ENCODE data around the gene CMIP.

- TF ChIP-seq ZNF274 (IDR thresholded peaks at IDR 0.05; ENCODE audit: low read depth, low read length) (no peak), YY1 (IDR thresholded peaks at IDR 0.05; ENCODE audit: insufficient read depth, insufficient read length) (no peak)
Observed at GRCh38 chr16:81468269-81468902, 23.8 kb downstream of the CMIP start.

Data from NT2/D1 (cell line).